GM20000 (cell line): ENCODE data around the gene LRRTM2.
"Not testable (repeated sequence)": the region's sequence is repeated elsewhere in the genome, so short reads cannot be mapped to it uniquely, and the experiment has no call there.

Experiments
- DNase-seq: peaks from one replicate; pipeline ENCODE4 v3.0.0; 2012; ENCODE audit warnings: low spot score
- CTCF ChIP-seq: IDR thresholded peaks from 2 replicates; pipeline ENCODE4 v1.5.1; 2012; ENCODE audit warnings: mild to moderate bottlenecking, control low read depth; ENCODE audit errors: extremely low read depth, missing control alignments

Gene LRRTM2

GRCh38 chr5:138837160-138837559 is 38.0 kb downstream of the LRRTM2 start:
- no peak for TF ChIP-seq CTCF

GRCh38 chr5:138834853-138835252 is 40.3 kb downstream of the LRRTM2 start:
- not testable (repeated sequence) for DNase-seq

More at GRCh38 chr5:138837160-138837559, 38.0 kb downstream of the LRRTM2 start:
- no peak for DNase-seq

GRCh38 chr5:138833726-138834480 is 41.2 kb downstream of the LRRTM2 start:
- DNase-seq, result no peak
- TF ChIP-seq CTCF, result no peak

GRCh38 chr5:138833080-138833479 is 42.1 kb downstream of the LRRTM2 start:
- no peak for DNase-seq
- TF ChIP-seq CTCF, result no peak

GRCh38 chr5:138832218-138832617 is 42.9 kb downstream of the LRRTM2 start:
- DNase-seq, result no peak
- TF ChIP-seq CTCF, result no peak

- TF ChIP-seq CTCF, result no peak
- DNase-seq, result no peak
Measured at GRCh38 chr5:138831703-138832102, 43.4 kb downstream of the LRRTM2 start.

GRCh38 chr5:138829341-138829740 is 45.8 kb downstream of the LRRTM2 start:
- no peak for DNase-seq
- TF ChIP-seq CTCF, result no peak

- DNase-seq, result no peak
- TF ChIP-seq CTCF, result no peak
Measured at GRCh38 chr5:138828556-138828955, 46.6 kb downstream of the LRRTM2 start.
